ENCODE data around the gene LRCH1. TPM values are rescaled to one million over a fixed set of nuclear protein-coding genes. Genes with fewer than 3 reads are reported as not detected.

The LRCH1 gene
- total RNA-seq, 1 experiment from 2014 or later = 10.5 TPM

GRCh38 chr13:46668931-46669525 lies 116.1 kb downstream of the LRCH1 start:
- Histone ChIP-seq H3K4me3 (no peak overlapping the region), H3K27ac (no peak overlapping the region), H4K20me1 (ENCODE audit: insufficient read depth) (no peaks in the 10 kb centered on the region), H3K4me1 (replicated peaks; ENCODE audit: insufficient read depth) (no peaks in the 10 kb centered on the region), H3K36me3 (ENCODE audit: low read depth) (no peaks in the 10 kb centered on the region), H3K4me2 (no peak overlapping the region), H3K27me3 (ENCODE audit: insufficient read depth, low read depth) (no peaks in the 10 kb centered on the region), H3K79me2 (ENCODE audit: low read depth) (no peaks in the 10 kb centered on the region), H3K9me2 (ENCODE audit: insufficient read depth) (no peaks in the 10 kb centered on the region), H2AFZ (no peak overlapping the region), H3K9me3 (ENCODE audit: insufficient read depth, low read depth) (no peaks in the 10 kb centered on the region), H3F3A (ENCODE audit: insufficient read depth, low read depth) (no peaks in the 10 kb centered on the region)
- TF ChIP-seq EZH2 (IDR thresholded peaks at IDR 0.05; ENCODE audit: low read depth) (no peak), CTCF (conservative IDR thresholded peaks at IDR 0.05) (no peak)
- no peak for DNase-seq
- POLR2A ChIA-PET (ENCODE audit: unreplicated experiment) = no interaction called here
- intact Hi-C loops (cut with micrococcal nuclease; ENCODE audit: unreplicated experiment) = no loop called here
- CTCF ChIA-PET = no interaction called here
- no TSS peak for BruUV-seq (replicated peaks)

GRCh38 chr13:46672338-46673090 lies 119.5 kb downstream of the LRCH1 start:
- no peaks in the 10 kb centered on the region for H3K4me1 ChIP-seq (replicated peaks; ENCODE audit: insufficient read depth)
- no peaks in the 10 kb centered on the region for H3K79me2 ChIP-seq (ENCODE audit: low read depth)
- BruUV-seq (replicated peaks) = no TSS peak
- TF ChIP-seq EZH2 (IDR thresholded peaks at IDR 0.05; ENCODE audit: low read depth) = no peak
- TF ChIP-seq CTCF (conservative IDR thresholded peaks at IDR 0.05) = no peak
- no peaks in the 10 kb centered on the region for H3K9me2 ChIP-seq (ENCODE audit: insufficient read depth)
- no peaks in the 10 kb centered on the region for H3K27me3 ChIP-seq (ENCODE audit: insufficient read depth, low read depth)
- H3K4me2 ChIP-seq = no peak overlapping the region
- no peaks in the 10 kb centered on the region for H3K36me3 ChIP-seq (ENCODE audit: low read depth)
- intact Hi-C loops (cut with micrococcal nuclease; ENCODE audit: unreplicated experiment) = no loop called here
- H3K9me3 ChIP-seq (ENCODE audit: insufficient read depth, low read depth) = no peaks in the 10 kb centered on the region
- no peaks in the 10 kb centered on the region for H4K20me1 ChIP-seq (ENCODE audit: insufficient read depth)
- no peaks in the 10 kb centered on the region for H3F3A ChIP-seq (ENCODE audit: insufficient read depth, low read depth)
- H3K4me3 ChIP-seq = no peak overlapping the region
- no peak overlapping the region for H3K27ac ChIP-seq
- H2AFZ ChIP-seq = no peak overlapping the region
- ChIA-PET POLR2A (ENCODE audit: unreplicated experiment) (interaction anchor here (0.5 kb wide), 1 partner anchor 12 kb away, joined by 3 read pairs; no protein-coding TSS in a partner anchor), CTCF (no interaction called here)
- no peak for DNase-seq

- Histone ChIP-seq H3F3A (ENCODE audit: insufficient read depth, low read depth) (no peaks in the 10 kb centered on the region), H3K36me3 (ENCODE audit: low read depth) (no peaks in the 10 kb centered on the region), H3K4me2 (no peak overlapping the region), H3K9me2 (ENCODE audit: insufficient read depth) (no peaks in the 10 kb centered on the region), H2AFZ (no peak overlapping the region), H3K4me1 (replicated peaks; ENCODE audit: insufficient read depth) (no peaks in the 10 kb centered on the region), H3K27ac (no peak overlapping the region), H3K9me3 (ENCODE audit: insufficient read depth, low read depth) (no peaks in the 10 kb centered on the region), H4K20me1 (ENCODE audit: insufficient read depth) (no peaks in the 10 kb centered on the region), H3K79me2 (ENCODE audit: low read depth) (no peaks in the 10 kb centered on the region), H3K4me3 (no peak overlapping the region), H3K27me3 (ENCODE audit: insufficient read depth, low read depth) (no peaks in the 10 kb centered on the region)
- TF ChIP-seq EZH2 (IDR thresholded peaks at IDR 0.05; ENCODE audit: low read depth) (no peak), CTCF (conservative IDR thresholded peaks at IDR 0.05) (no peak)
- intact Hi-C loops (cut with micrococcal nuclease; ENCODE audit: unreplicated experiment) = no loop called here
- CTCF ChIA-PET = no interaction called here
- DNase-seq = no peak
- POLR2A ChIA-PET (ENCODE audit: unreplicated experiment) = no interaction called here
- no TSS peak for BruUV-seq (replicated peaks)
These were observed 122.0 kb downstream of the LRCH1 start for GRCh38 chr13:46675016-46675415.

All from PC-9 (cell line).